ENCODE data around the gene NGEF. TPM values are rescaled to one million over a fixed set of nuclear protein-coding genes. Genes with fewer than 3 reads are reported as not detected.

The NGEF gene
- total and polyA plus RNA-seq, 2 experiments from 2014 or later = 2.0 to 2.9 TPM

- no peaks in the 10 kb centered on the region for H3K27me3 ChIP-seq
- H3K4me3 ChIP-seq = no peak overlapping the region
- H3K4me1 ChIP-seq (ENCODE audit: low read depth) = no peaks in the 10 kb centered on the region
- no peak overlapping the region for H3K27ac ChIP-seq
- no peaks in the 10 kb centered on the region for H3K36me3 ChIP-seq
- no peak for DNase-seq (ENCODE audit: low read depth in 1 of 2, low spot score in 1 of 2)
- no peak for TF ChIP-seq CTCF (IDR thresholded peaks at IDR 0.05; ENCODE audit: low read depth, low read length)
- no peaks in the 10 kb centered on the region for H3K9me3 ChIP-seq (ENCODE audit: low read depth)
Observed at GRCh38 chr2:232892221-232892620, 120.8 kb downstream of the NGEF start.

- Histone ChIP-seq H3K4me1 (ENCODE audit: low read depth) (no peaks in the 10 kb centered on the region), H3K36me3 (no peaks in the 10 kb centered on the region), H3K27ac (no peak overlapping the region), H3K9me3 (ENCODE audit: low read depth) (no peaks in the 10 kb centered on the region), H3K27me3 (no peaks in the 10 kb centered on the region), H3K4me3 (no peak overlapping the region)
- DNase-seq (ENCODE audit: low read depth in 1 of 2, low spot score in 1 of 2) = peak in 1 of 2 donors; percentile 74
- no peak for TF ChIP-seq CTCF (IDR thresholded peaks at IDR 0.05; ENCODE audit: low read depth, low read length)
Observed at GRCh38 chr2:232891621-232892071, 121.4 kb downstream of the NGEF start.

GRCh38 chr2:232890896-232891601, 122.0 kb downstream of the NGEF start:
- Histone ChIP-seq H3K27me3 (no peaks in the 10 kb centered on the region), H3K36me3 (no peaks in the 10 kb centered on the region), H3K4me1 (ENCODE audit: low read depth) (no peaks in the 10 kb centered on the region), H3K9me3 (ENCODE audit: low read depth) (no peaks in the 10 kb centered on the region), H3K27ac (no peak overlapping the region), H3K4me3 (no peak overlapping the region)
- TF ChIP-seq CTCF (IDR thresholded peaks at IDR 0.05; ENCODE audit: low read depth, low read length) = no peak
- DNase-seq (ENCODE audit: low read depth in 1 of 2, low spot score in 1 of 2) = peak; percentile 13 to 69

- H3K27me3 ChIP-seq = no peaks in the 10 kb centered on the region
- no peaks in the 10 kb centered on the region for H3K36me3 ChIP-seq
Observed at GRCh38 chr2:232890536-232890895, 122.5 kb downstream of the NGEF start.

GRCh38 chr2:232889876-232890401, 123.1 kb downstream of the NGEF start:
- Histone ChIP-seq H3K27ac (no peak overlapping the region), H3K9me3 (ENCODE audit: low read depth) (no peaks in the 10 kb centered on the region), H3K27me3 (no peaks in the 10 kb centered on the region), H3K4me3 (no peak overlapping the region), H3K36me3 (no peaks in the 10 kb centered on the region), H3K4me1 (ENCODE audit: low read depth) (no peaks in the 10 kb centered on the region)
- no peak for DNase-seq (ENCODE audit: low read depth in 1 of 2, low spot score in 1 of 2)
- no peak for TF ChIP-seq CTCF (IDR thresholded peaks at IDR 0.05; ENCODE audit: low read depth, low read length)

More at GRCh38 chr2:232890536-232890895, 122.5 kb downstream of the NGEF start:
- TF ChIP-seq CTCF (IDR thresholded peaks at IDR 0.05; ENCODE audit: low read depth, low read length) = no peak
- no peak for DNase-seq (ENCODE audit: low read depth in 1 of 2, low spot score in 1 of 2)
- H3K27ac ChIP-seq = no peak overlapping the region
- H3K4me3 ChIP-seq = no peak overlapping the region
- H3K4me1 ChIP-seq (ENCODE audit: low read depth) = no peaks in the 10 kb centered on the region
- no peaks in the 10 kb centered on the region for H3K9me3 ChIP-seq (ENCODE audit: low read depth)
